Measurements from ENCODE around the gene PARD3B.
A peak's percentile ranks its signal among the peaks of the same experiment; 100 is the strongest.

Gene PARD3B

GRCh38 chr2:205607146-205607545 lies 1061.9 kb downstream of the PARD3B start:
- no peak for DNase-seq

GRCh38 chr2:205609113-205609512 lies 1063.8 kb downstream of the PARD3B start:
- no peak for DNase-seq

GRCh38 chr2:205610437-205610836 lies 1065.2 kb downstream of the PARD3B start:
- DNase-seq = no peak

- peak; percentile 41 for DNase-seq
These were observed 1067.4 kb downstream of the PARD3B start for GRCh38 chr2:205612636-205613035.

- DNase-seq = no peak
These were observed 1068.8 kb downstream of the PARD3B start for GRCh38 chr2:205613970-205614559.

- DNase-seq = no peak
These were observed 1069.7 kb downstream of the PARD3B start for GRCh38 chr2:205614965-205615364.

- DNase-seq = no peak
These were observed 1072.6 kb downstream of the PARD3B start for GRCh38 chr2:205617905-205618304.

GRCh38 chr2:205619600-205619999 lies 1074.3 kb downstream of the PARD3B start:
- no peak for DNase-seq

GRCh38 chr2:205627085-205627484 lies 1081.8 kb downstream of the PARD3B start:
- DNase-seq = no peak

- DNase-seq = no peak
These were observed 1083.1 kb downstream of the PARD3B start for GRCh38 chr2:205628422-205628821.

- no peak for DNase-seq
These were observed 1084.0 kb downstream of the PARD3B start for GRCh38 chr2:205629091-205629776.

- DNase-seq = no peak
These were observed 1088.7 kb downstream of the PARD3B start for GRCh38 chr2:205633994-205634393.

GRCh38 chr2:205636549-205637319 lies 1091.5 kb downstream of the PARD3B start:
- no peak for DNase-seq

GRCh38 chr2:205637320-205637602 lies 1092.0 kb downstream of the PARD3B start:
- DNase-seq = no peak

GRCh38 chr2:205637779-205638503 lies 1092.7 kb downstream of the PARD3B start:
- DNase-seq = no peak

- DNase-seq = no peak
These were observed 1095.4 kb downstream of the PARD3B start for GRCh38 chr2:205640716-205641115.

GRCh38 chr2:205642599-205643356 lies 1097.5 kb downstream of the PARD3B start:
- no peak for DNase-seq

- DNase-seq = no peak
These were observed 1098.2 kb downstream of the PARD3B start for GRCh38 chr2:205643391-205643885.

GRCh38 chr2:205644018-205644417 lies 1098.7 kb downstream of the PARD3B start:
- no peak for DNase-seq

- no peak for DNase-seq
These were observed 1101.4 kb downstream of the PARD3B start for GRCh38 chr2:205646680-205647079.

GRCh38 chr2:205650450-205650849 lies 1105.2 kb downstream of the PARD3B start:
- DNase-seq = no peak

- no peak for DNase-seq
These were observed 1105.7 kb downstream of the PARD3B start for GRCh38 chr2:205650931-205651330.

GRCh38 chr2:205651719-205652118 lies 1106.4 kb downstream of the PARD3B start:
- no peak for DNase-seq
